Right ventricle myocardium inferior (tissue), 1 donor: Measurements from ENCODE around the gene TMEM178B. TPM values are rescaled to one million over a fixed set of nuclear protein-coding genes. Genes with fewer than 3 reads are reported as not detected.
"Not testable (repeated sequence)": the region's sequence is repeated elsewhere in the genome, so short reads cannot be mapped to it uniquely, and the experiment has no call there.

ENCODE experiments used
- ATAC-seq: fragments of 200-7000 bp; cut with Tn5 transposase; one replicate; pipeline ENCODE4 v1.9.1; 2020; ENCODE audit warnings: mild to moderate bottlenecking, moderate library complexity
- DNase-seq: peaks from one replicate; pipeline ENCODE4 v3.0.0; 2021; ENCODE audit errors: missing footprints
- intact Hi-C: fragments of 100-400 bp; cut with DNase I; formaldehyde crosslinking; loops from one replicate; pipeline ENCODE4 v1.11.0; 2022
- total RNA-seq: library from RNA; stranded (reverse); fragmentation: NEBNext Ultra II Directional; extraction: Animal tissue kit (Norgen Biotek cat#: 25700); gene quantifications from one replicate; pipeline ENCODE4 v1.2.1, GENCODE V29; 2021
- donor health status: DM: no; HTN: yes; CAD: no; lungs with severe emphysema.

The TMEM178B gene
- total RNA-seq, 1 donor from 2014 or later, result 31.7 TPM

DNA sequence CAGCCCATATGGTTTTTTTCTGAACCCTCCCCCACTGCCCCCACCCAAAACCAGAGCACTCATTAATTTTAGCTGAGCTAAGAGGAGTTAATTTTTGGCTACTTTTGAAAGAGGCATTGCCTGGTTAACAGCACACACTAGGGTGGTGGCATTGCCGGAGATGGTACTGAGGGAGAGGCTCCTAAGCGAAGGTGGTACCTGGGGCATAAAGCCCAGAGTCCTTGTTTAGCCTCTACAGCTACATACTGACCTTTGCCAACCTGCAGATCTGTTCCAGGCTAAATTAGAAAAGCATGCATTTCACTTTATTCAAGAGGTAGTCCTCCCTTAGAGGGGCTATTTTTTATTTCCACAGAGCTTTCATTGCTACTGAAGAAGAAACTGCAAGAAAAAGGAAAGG lies 304.5 kb downstream of the TMEM178B start:
- intact Hi-C loops, result loop anchor here (10.0 kb wide), 1 partner anchor 304 kb away; the partner anchor contains the start of gene TMEM178B
- DNase-seq, result no peak
- ATAC-seq, result peak; percentile 49

- intact Hi-C loops, result no loop called here
- DNase-seq (no peak), ATAC-seq (peak; percentile 62)
Measured at GRCh38 chr7:141381794-141382427, 308.0 kb downstream of the TMEM178B start.

- intact Hi-C loops, DNase-seq, ATAC-seq: not testable (repeated sequence)
Measured at GRCh38 chr7:141383356-141383755, 309.5 kb downstream of the TMEM178B start.

DNA sequence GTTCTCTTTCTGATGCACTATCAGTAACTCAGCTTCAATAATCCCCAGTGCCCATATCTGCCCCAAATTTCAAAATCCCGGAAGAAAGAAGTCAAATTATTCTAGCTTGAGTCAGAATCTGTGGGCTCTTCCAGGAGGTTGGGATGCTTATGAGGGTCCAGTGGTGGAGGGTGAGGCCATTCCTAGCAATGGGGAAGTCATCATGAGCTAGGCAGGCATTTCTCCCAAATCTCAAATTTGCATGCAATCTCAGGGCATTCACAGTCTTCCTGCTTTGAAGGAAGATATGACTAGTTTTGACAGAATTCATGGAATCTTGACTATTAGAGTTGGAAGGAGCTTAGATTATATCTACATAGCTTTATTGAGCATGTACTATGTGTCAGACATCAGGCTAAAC lies 313.0 kb downstream of the TMEM178B start:
- intact Hi-C loops, result no loop called here
- no peak for DNase-seq
- no peak for ATAC-seq

DNA sequence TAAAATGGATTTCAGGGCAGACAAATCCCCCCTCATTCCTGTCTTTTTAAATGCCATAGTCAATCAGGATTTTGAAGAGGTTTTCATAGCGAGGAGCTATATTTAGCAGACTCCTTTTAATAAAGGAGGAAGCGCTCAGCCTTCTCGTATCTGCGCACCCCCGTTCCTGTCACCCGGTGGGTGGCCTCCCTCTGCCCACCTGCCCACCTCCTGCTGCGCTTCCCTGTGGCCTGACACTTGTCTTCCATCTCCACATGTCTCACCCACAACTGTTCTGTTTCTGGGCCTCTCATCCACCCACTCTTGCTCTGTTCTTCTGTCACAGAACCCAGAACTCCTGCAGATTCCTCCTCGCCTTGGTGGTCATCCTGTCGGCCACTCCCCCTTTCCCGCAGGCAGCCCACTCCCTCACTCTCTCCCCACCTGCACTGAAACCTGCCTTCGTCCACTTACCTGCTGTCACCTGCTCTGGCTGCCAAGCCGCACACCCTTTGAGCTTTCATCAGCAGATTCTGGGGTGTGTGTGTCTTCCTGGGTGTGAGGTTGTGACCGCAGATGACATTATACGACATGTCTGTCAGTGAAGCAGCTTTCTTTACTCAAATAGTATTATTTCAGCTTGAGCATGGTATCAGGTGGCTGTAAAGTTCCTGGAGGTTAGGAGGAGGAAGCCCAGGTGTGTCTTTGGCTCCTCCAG lies 313.8 kb downstream of the TMEM178B start:
- no peak for DNase-seq
- peak; percentile 11 for ATAC-seq
- intact Hi-C loops, result no loop called here

DNA sequence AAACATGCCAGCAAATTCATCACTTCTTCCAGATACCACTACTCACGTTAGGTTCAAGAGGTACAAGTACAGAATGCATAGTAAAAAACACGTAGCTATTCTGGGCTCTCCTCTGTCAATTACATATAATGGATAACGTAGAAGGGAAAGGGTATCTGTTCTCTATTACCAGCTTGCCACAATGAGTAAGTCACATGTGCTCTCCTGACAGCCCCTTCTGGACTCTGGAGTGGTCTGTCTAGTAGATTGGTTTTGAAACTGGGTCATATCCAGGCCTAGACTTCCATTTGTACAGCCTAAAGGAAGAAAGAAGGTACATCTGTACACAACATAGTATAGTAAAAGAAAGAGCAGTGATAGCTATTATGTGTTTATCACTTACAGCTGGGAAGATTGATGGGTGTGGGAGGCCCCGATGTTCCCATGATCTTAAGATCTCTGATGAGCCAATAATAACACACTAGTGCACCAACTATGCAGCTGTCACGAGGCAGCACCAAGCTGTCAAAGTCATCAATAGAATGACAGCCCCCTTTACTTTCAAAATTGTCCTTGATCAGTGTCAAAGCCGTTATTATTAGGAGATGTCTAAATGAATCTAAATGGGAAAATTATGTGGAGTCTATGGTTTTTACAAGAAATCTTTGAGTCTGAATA lies 315.4 kb downstream of the TMEM178B start:
- ATAC-seq, result no peak
- no peak for DNase-seq
- intact Hi-C loops, result no loop called here

DNA sequence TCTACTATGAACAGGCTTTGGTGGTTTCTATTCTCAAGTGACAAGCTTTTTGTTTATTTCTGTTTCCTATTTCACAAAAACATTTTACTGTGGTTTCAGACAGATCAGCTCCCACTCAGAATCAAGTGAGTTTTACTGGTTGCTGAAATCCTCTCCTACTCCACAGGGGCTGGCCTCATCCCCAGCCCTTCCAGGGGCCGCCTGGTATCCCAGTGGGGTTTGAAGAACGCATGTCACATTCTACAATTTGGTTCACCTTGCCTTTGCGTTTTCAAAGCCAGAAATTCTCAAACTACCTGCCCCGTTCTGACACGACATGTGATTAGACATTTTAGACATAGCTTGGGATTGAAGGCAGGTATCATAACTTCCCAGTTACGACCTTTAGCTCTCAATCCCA lies 316.5 kb downstream of the TMEM178B start:
- intact Hi-C loops, result no loop called here
- ATAC-seq, result no peak

GRCh38 chr7:141393056-141393455 lies 319.2 kb downstream of the TMEM178B start:
- DNase-seq (no peak), ATAC-seq (no peak)
- intact Hi-C loops, result no loop called here

More for the DNA sequence above, 316.5 kb downstream of the TMEM178B start:
- no peak for DNase-seq

DNA sequence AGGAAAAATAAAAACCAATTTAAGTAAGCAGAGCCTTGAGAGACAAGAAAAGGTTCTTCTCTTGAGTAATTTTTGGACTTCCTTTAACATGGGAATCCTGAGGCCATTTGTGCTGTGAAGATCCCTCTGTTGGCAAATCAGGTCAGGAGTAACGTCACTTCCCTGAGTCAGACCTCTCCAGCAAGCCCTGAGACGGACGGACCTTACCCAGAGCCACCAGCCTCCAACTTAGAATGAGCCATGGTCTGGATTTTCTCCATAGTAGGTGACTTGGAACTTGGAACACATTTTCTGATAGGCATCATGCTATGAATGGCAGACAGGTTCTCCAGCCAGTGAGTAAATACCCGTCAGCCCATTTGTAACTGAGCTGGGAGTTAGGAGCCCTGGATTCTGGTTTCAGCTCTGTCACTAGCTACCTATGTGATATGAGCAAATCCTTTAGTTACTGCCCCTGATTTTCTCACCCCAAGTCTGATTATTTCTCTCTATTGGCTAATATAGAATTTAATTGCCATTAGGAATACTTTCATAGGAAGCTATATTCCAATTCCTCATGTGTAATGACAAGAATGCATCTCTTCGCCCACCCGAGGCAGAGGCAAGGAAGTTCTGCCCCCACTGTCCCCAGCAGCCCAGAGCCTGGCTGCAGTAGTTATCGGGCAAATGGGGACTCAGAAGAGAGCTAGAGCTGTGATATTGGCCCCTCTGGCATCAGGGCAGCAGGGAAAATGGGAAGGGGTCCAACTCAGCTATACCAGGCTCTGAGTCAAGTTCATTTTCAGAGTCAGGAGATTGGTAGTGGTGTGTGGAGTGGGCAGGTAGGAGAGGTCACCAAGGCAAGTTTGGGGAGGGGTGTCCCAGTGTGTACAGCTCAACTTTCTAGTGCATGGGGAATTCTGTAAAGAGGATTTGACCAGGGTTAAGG lies 323.6 kb downstream of the TMEM178B start:
- DNase-seq, result no peak
- intact Hi-C loops, result no loop called here
- peak; percentile 73 for ATAC-seq

GRCh38 chr7:141400356-141400755 lies 326.5 kb downstream of the TMEM178B start:
- DNase-seq (no peak), ATAC-seq (no peak)
- intact Hi-C loops, result no loop called here

- DNase-seq, result no peak
- intact Hi-C loops, result no loop called here
- ATAC-seq, result peak; percentile 81
Measured at GRCh38 chr7:141402277-141402996, 328.6 kb downstream of the TMEM178B start.

- ATAC-seq, DNase-seq, intact Hi-C loops: not testable (repeated sequence)
Measured at GRCh38 chr7:141403846-141404245, 330.0 kb downstream of the TMEM178B start.

- intact Hi-C loops, result no loop called here
Measured at GRCh38 chr7:141406347-141406746, 332.5 kb downstream of the TMEM178B start.

DNA sequence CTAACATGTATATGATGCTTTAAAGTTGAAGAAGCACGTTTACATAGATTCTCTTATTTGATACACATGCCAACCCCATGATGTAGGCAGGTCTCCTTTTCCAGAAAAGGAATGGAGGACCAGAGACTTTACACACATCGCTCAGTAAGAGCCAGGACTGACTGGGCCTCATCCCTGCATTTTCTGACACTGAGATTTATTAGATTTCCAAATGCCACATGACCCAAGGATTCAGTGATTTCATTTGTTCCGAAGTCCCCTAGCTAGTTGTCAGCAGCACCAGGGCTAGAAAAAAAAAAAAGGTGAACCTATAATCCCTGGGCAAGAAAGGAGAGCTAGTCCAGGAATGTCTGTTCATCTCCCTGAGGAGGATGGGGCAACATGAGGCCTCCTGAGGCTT lies 334.0 kb downstream of the TMEM178B start:
- intact Hi-C loops, result no loop called here
- no peak for ATAC-seq
- DNase-seq, result no peak

More at GRCh38 chr7:141406347-141406746, 332.5 kb downstream of the TMEM178B start:
- no peak for ATAC-seq
- DNase-seq, result no peak

DNA sequence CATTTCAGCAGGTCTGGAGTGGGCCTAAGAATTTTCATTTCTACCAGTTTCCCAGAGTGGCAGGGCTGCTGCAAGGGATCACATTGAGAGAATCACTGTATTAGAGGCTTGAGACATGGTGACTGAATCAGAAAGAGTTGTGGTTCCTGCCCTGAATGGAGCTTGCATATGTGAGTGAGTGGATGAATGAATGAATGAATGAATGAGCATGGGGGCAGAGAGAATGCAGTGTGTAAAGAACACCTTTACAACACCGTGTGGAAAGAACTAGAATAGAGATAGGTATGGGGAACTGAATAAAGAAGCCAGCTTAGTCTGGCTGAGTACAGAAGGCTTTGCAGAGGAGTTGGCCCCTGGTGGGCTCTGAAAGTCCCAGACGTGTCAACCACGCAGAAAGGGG lies 334.6 kb downstream of the TMEM178B start:
- ATAC-seq, result no peak
- intact Hi-C loops, result no loop called here

GRCh38 chr7:141409219-141409618 lies 335.4 kb downstream of the TMEM178B start:
- DNase-seq (no peak), ATAC-seq (no peak)
- intact Hi-C loops, result no loop called here

More for the DNA sequence above, 334.6 kb downstream of the TMEM178B start:
- no peak for DNase-seq

GRCh38 chr7:141409801-141410329 lies 336.0 kb downstream of the TMEM178B start:
- intact Hi-C loops, result no loop called here
- ATAC-seq, result peak; percentile 19

More at GRCh38 chr7:141409801-141410329, 336.0 kb downstream of the TMEM178B start:
- no peak for DNase-seq
